CD4-positive, alpha-beta T cell treated with Interleukin-1 beta for 1 hour (primary cell): ENCODE measurements around the gene IL10RB.
A peak's percentile ranks its signal among the peaks of the same experiment; 100 is the strongest.
"Not testable (repeated sequence)": the region's sequence is repeated elsewhere in the genome, so short reads cannot be mapped to it uniquely, and the experiment has no call there.

Experiments used
- DNase-seq, 2 donors: peaks; one replicate each; pipeline ENCODE4 v3.0.0-alpha.2; 2020 to 2022

The IL10RB gene

GRCh38 chr21:33241846-33242245, 24.3 kb upstream of the IL10RB start:
- no peak for DNase-seq

- not testable (repeated sequence) for DNase-seq
These were observed 23.3 kb upstream of the IL10RB start for GRCh38 chr21:33242846-33243245.

GRCh38 chr21:33244082-33244778, 21.9 kb upstream of the IL10RB start:
- DNase-seq, result no peak

GRCh38 chr21:33244779-33245105, 21.4 kb upstream of the IL10RB start:
- DNase-seq, result no peak

GRCh38 chr21:33245289-33245918, 20.8 kb upstream of the IL10RB start:
- no peak for DNase-seq

GRCh38 chr21:33246506-33246905, 19.7 kb upstream of the IL10RB start:
- no peak for DNase-seq

- DNase-seq, result no peak
These were observed 19.2 kb upstream of the IL10RB start for GRCh38 chr21:33246963-33247362.

- DNase-seq, result no peak
These were observed 18.6 kb upstream of the IL10RB start for GRCh38 chr21:33247599-33247998.

- no peak for DNase-seq
These were observed 16.7 kb upstream of the IL10RB start for GRCh38 chr21:33249331-33250002.

GRCh38 chr21:33251119-33251518, 15.0 kb upstream of the IL10RB start:
- DNase-seq, result no peak

GRCh38 chr21:33253382-33253781, 12.8 kb upstream of the IL10RB start:
- DNase-seq, result not testable (repeated sequence)

GRCh38 chr21:33254766-33255165, 11.4 kb upstream of the IL10RB start:
- DNase-seq, result no peak

GRCh38 chr21:33255404-33255803, 10.8 kb upstream of the IL10RB start:
- no peak for DNase-seq

GRCh38 chr21:33256019-33256418, 10.1 kb upstream of the IL10RB start:
- DNase-seq, result no peak

- DNase-seq, result no peak
These were observed 8.9 kb upstream of the IL10RB start for GRCh38 chr21:33257094-33257803.

GRCh38 chr21:33258475-33258874, 7.7 kb upstream of the IL10RB start:
- DNase-seq, result no peak

GRCh38 chr21:33259428-33259827, 6.7 kb upstream of the IL10RB start:
- DNase-seq, result no peak

- DNase-seq, result no peak
These were observed 6.2 kb upstream of the IL10RB start for GRCh38 chr21:33259995-33260394.

GRCh38 chr21:33261635-33262034, 4.5 kb upstream of the IL10RB start:
- DNase-seq, result peak in 1 of 2 donors; percentile 38

- no peak for DNase-seq
These were observed 3.2 kb upstream of the IL10RB start for GRCh38 chr21:33262921-33263320.

GRCh38 chr21:33264561-33264960, 1.6 kb upstream of the IL10RB start:
- DNase-seq, result no peak

- DNase-seq, result peak; percentile 45 to 82
These were observed 510 bp upstream of the IL10RB start for GRCh38 chr21:33265664-33266049.

- DNase-seq, result peak; percentile 36 to 37
These were observed 595 bp downstream of the IL10RB start for GRCh38 chr21:33266789-33267135.

- DNase-seq, result no peak
These were observed 1.1 kb downstream of the IL10RB start for GRCh38 chr21:33267250-33267649.
